Spinal cord (tissue), 10 donors: ENCODE results near the gene SEMA4F. TPM values are rescaled to one million over a fixed set of nuclear protein-coding genes. Genes with fewer than 3 reads are reported as not detected.

Experiments
- DNase-seq, 6 donors: peaks; one replicate each; pipeline versions ENCODE4 v3.0.0 to v3.0.0-alpha.2; 2013 to 2015; ENCODE audit warnings: low spot score in 6 of 6, low read depth in 4 of 6
- H3K27ac ChIP-seq: one replicate; pipeline ENCODE4 v1.5.1; 2013; ENCODE audit warnings: low read depth, low read length, control low read depth
- H3K27me3 ChIP-seq: one replicate; pipeline ENCODE4 v1.6.1; 2013; ENCODE audit warnings: low read length; ENCODE audit not compliant: control insufficient read depth, insufficient read depth
- H3K36me3 ChIP-seq: one replicate; pipeline ENCODE4 v1.6.1; 2013; ENCODE audit warnings: low read length; ENCODE audit not compliant: control insufficient read depth, insufficient read depth
- H3K4me1 ChIP-seq: one replicate; pipeline ENCODE4 v1.6.1; 2013; ENCODE audit warnings: low read length; ENCODE audit not compliant: control insufficient read depth, insufficient read depth
- H3K4me3 ChIP-seq: one replicate; pipeline ENCODE4 v1.5.1; 2013; ENCODE audit warnings: low read depth, low read length, control low read depth
- H3K9me3 ChIP-seq: one replicate; pipeline ENCODE4 v1.6.1; 2013; ENCODE audit warnings: low read length; ENCODE audit not compliant: control insufficient read depth, insufficient read depth
- WGBS: methylation state at CpG from one replicate; pipeline ENCODE4 v1.1.5; 2013; ENCODE audit warnings: missing lambda C conversion rate; ENCODE audit not compliant: insufficient coverage; 5-methylcytosine and 5-hydroxymethylcytosine counted together
- long read RNA-seq, 4 donors: transcript quantifications; one replicate each; lab custom pipeline, GENCODE V29; 2026
- polyA plus RNA-seq, 2 donors: library from polyadenylated mRNA; unstranded; fragments of 120-200 nt; gene quantifications; one replicate each; pipeline ENCODE4 v1.2.1, GENCODE V29; 2013; ENCODE audit not compliant: insufficient read length in 2 of 2
- total RNA-seq, 2 donors: library from RNA; depleted of rRNA in 1 of 2; stranded (reverse); fragments of 120-200 nt in 1 of 2; fragments of >200 nt in 1 of 2; gene quantifications; one replicate each; pipeline versions ENCODE4 v1.2.3 to v1.2.4, GENCODE V29; 2013 to 2014
- donor health status: healthy.

The SEMA4F gene
- total RNA-seq (10 to 100 TPM in 1 of 2 donors, 1 to 10 TPM in 1; 7.3 to 17.2 TPM), polyA plus RNA-seq (10 to 100 TPM; 23.0 to 27.6 TPM)
- long read RNA-seq, donor 1, full-length matches to known transcripts = 4 of 4 reads
- long read RNA-seq, donor 1, partial matches to known transcripts = 0 of 4 reads
- long read RNA-seq, donor 1, other reads (novel, unspliced or antisense) = 0 of 4 reads
- long read RNA-seq, donor 2, full-length matches to known transcripts = 2 of 2 reads
- long read RNA-seq, donor 2, partial matches to known transcripts = 0 of 2 reads
- long read RNA-seq, donor 2, other reads (novel, unspliced or antisense) = 0 of 2 reads
- long read RNA-seq, donor 3, full-length matches to known transcripts = 1 of 1 reads
- long read RNA-seq, donor 3, partial matches to known transcripts = 0 of 1 reads
- long read RNA-seq, donor 3, other reads (novel, unspliced or antisense) = 0 of 1 reads
- long read RNA-seq, donor 4, full-length matches to known transcripts = 1 of 1 reads
- long read RNA-seq, donor 4, partial matches to known transcripts = 0 of 1 reads
- long read RNA-seq, donor 4, other reads (novel, unspliced or antisense) = 0 of 1 reads

GRCh38 chr2:74653985-74654882 lies at the start of gene SEMA4F:
Gene SEMA4F (plus strand): TSS chr2:74654247. CDS start chr2:74654377, 130 bp downstream.
- DNase-seq = peak; percentile 82 to 99 (median 94)
- WGBS = under 1% methylated on average over 75 of the region's 79 CpGs
- peaks cover 3% of the 10 kb centered on the region for H3K27me3 ChIP-seq
- H3K27ac ChIP-seq = no peak within 1 kb of the TSS
- H3K36me3 ChIP-seq = peaks cover 8% of the 10 kb centered on the region
- H3K4me1 ChIP-seq = peaks cover 11% of the 10 kb centered on the region
- H3K9me3 ChIP-seq = no peaks in the 10 kb centered on the region
- peak within 1 kb of the TSS; percentile 71 for H3K4me3 ChIP-seq

GRCh38 chr2:74606927-74607326 lies 47.1 kb upstream of the SEMA4F start:
- Histone ChIP-seq H3K27me3 (peaks cover 13% of the 10 kb centered on the region), H3K9me3 (no peaks in the 10 kb centered on the region), H3K4me1 (no peaks in the 10 kb centered on the region), H3K36me3 (no peaks in the 10 kb centered on the region), H3K4me3 (no peak overlapping the region), H3K27ac (no peak overlapping the region)
- 52% methylated on average over 3 of the region's 5 CpGs for whole genome bisulfite sequencing
- no peak for DNase-seq

- DNase-seq = no peak
- no peak overlapping the region for H3K4me3 ChIP-seq
- WGBS = no CpG with 5 or more reads among the region's 3 CpGs
Observed at GRCh38 chr2:74617122-74617521, 36.9 kb upstream of the SEMA4F start.

GRCh38 chr2:74618410-74619083 lies 35.5 kb upstream of the SEMA4F start:
- Histone ChIP-seq H3K9me3 (no peaks in the 10 kb centered on the region), H3K4me3 (no peak overlapping the region), H3K4me1 (no peaks in the 10 kb centered on the region), H3K27me3 (no peaks in the 10 kb centered on the region), H3K36me3 (no peaks in the 10 kb centered on the region), H3K27ac (no peak overlapping the region)
- no CpG with 5 or more reads among the region's 6 CpGs for WGBS
- no peak for DNase-seq

More at GRCh38 chr2:74617122-74617521, 36.9 kb upstream of the SEMA4F start:
- no peak overlapping the region for H3K27ac ChIP-seq
- H3K36me3 ChIP-seq = no peaks in the 10 kb centered on the region
- H3K4me1 ChIP-seq = no peaks in the 10 kb centered on the region
- no peaks in the 10 kb centered on the region for H3K9me3 ChIP-seq
- H3K27me3 ChIP-seq = peaks cover 3% of the 10 kb centered on the region

GRCh38 chr2:74619651-74620297 lies 34.3 kb upstream of the SEMA4F start:
- Histone ChIP-seq H3K4me1 (no peaks in the 10 kb centered on the region), H3K4me3 (no peak overlapping the region), H3K9me3 (no peaks in the 10 kb centered on the region), H3K27me3 (no peaks in the 10 kb centered on the region), H3K27ac (no peak overlapping the region), H3K36me3 (no peaks in the 10 kb centered on the region)
- no CpG with 5 or more reads among the region's 5 CpGs for WGBS
- DNase-seq = no peak

- no peaks in the 10 kb centered on the region for H3K36me3 ChIP-seq
- WGBS = 100% methylated on average over 12 of the region's 12 CpGs
- H3K27ac ChIP-seq = no peak overlapping the region
- DNase-seq = no peak
- no peaks in the 10 kb centered on the region for H3K9me3 ChIP-seq
- no peaks in the 10 kb centered on the region for H3K4me1 ChIP-seq
- H3K4me3 ChIP-seq = no peak overlapping the region
- H3K27me3 ChIP-seq = no peaks in the 10 kb centered on the region
Observed at GRCh38 chr2:74620671-74621070, 33.4 kb upstream of the SEMA4F start.

GRCh38 chr2:74625658-74626425 lies 28.2 kb upstream of the SEMA4F start:
- Histone ChIP-seq H3K9me3 (no peaks in the 10 kb centered on the region), H3K4me1 (no peaks in the 10 kb centered on the region), H3K4me3 (no peak overlapping the region), H3K27me3 (no peaks in the 10 kb centered on the region), H3K36me3 (no peaks in the 10 kb centered on the region), H3K27ac (no peak overlapping the region)
- DNase-seq = no peak
- WGBS = 81% methylated on average over 4 of the region's 5 CpGs

GRCh38 chr2:74628538-74629105 lies 25.4 kb upstream of the SEMA4F start:
- no peaks in the 10 kb centered on the region for H3K27me3 ChIP-seq
- no peaks in the 10 kb centered on the region for H3K9me3 ChIP-seq
- DNase-seq = no peak
- H3K4me1 ChIP-seq = no peaks in the 10 kb centered on the region
- H3K36me3 ChIP-seq = no peaks in the 10 kb centered on the region
- H3K27ac ChIP-seq = no peak overlapping the region
- WGBS = no CpG with 5 or more reads among the region's 3 CpGs
- H3K4me3 ChIP-seq = no peak overlapping the region
